OCI-LY7 (cell line): ENCODE results near the gene CHD9. TPM values are rescaled to one million over a fixed set of nuclear protein-coding genes. Genes with fewer than 3 reads are reported as not detected.

Source experiments
- BruUV-seq: library from RNA; stranded (reverse); fragments of 400-500 nt; replicated peaks from 2 replicates; lab custom pipeline; 2021; lab: Mats Ljungman, UMichigan
- CTCF ChIA-PET: fragments of 300-600 bp; sonication (Branson Sonifier 250); formaldehyde crosslinking; loops from one replicate; lab custom pipeline; 2022; ENCODE audit warnings: antibody characterized with exemption; ENCODE audit not compliant: unreplicated experiment; lab: Charles Lee
- POLR2A ChIA-PET: fragments of 300-600 bp; sonication (Branson Sonifier 250); formaldehyde crosslinking; loops from one replicate; lab custom pipeline; 2022; ENCODE audit warnings: antibody characterized with exemption; lab: Charles Lee
- DNase-seq: peaks from one replicate; pipeline ENCODE4 v3.0.0-alpha.2; 2015; ENCODE audit warnings: low spot score
- H2AFZ ChIP-seq: fragments of 200-600 bp; sonication (generic), shearing (Covaris generic); 2 replicates; pipeline ENCODE4 v1.6.1; 2014; ENCODE audit warnings: mild to moderate bottlenecking, antibody characterized with exemption, low read length, moderate library complexity
- H3K27ac ChIP-seq: fragments of 200-600 bp; sonication (generic); 2 replicates; pipeline ENCODE4 v1.5.1; 2014; ENCODE audit warnings: mixed run types, low read depth, mild to moderate bottlenecking, moderate library complexity, low read length, inconsistent platforms; ENCODE audit not compliant: poor library complexity, severe bottlenecking
- H3K36me3 ChIP-seq: fragments of 200-600 bp; sonication (generic); 2 replicates; pipeline ENCODE4 v1.6.1; 2014; ENCODE audit warnings: mild to moderate bottlenecking, antibody characterized with exemption, low read length, moderate library complexity, mixed read lengths; ENCODE audit not compliant: insufficient read depth
- H3K4me1 ChIP-seq: fragments of 200-600 bp; sonication (generic); 2 replicates; pipeline ENCODE4 v1.5.1; 2014; ENCODE audit warnings: mild to moderate bottlenecking, low read length; ENCODE audit not compliant: insufficient read depth, poor library complexity, severe bottlenecking
- H3K4me2 ChIP-seq: fragments of 200-600 bp; sonication (generic); 2 replicates; pipeline ENCODE4 v1.6.1; 2014; ENCODE audit warnings: mild to moderate bottlenecking, low read length
- H3K4me3 ChIP-seq: fragments of 200-600 bp; sonication (generic); 2 replicates; pipeline ENCODE4 v1.5.1; 2014; ENCODE audit warnings: mild to moderate bottlenecking, low read depth, low read length; ENCODE audit not compliant: poor library complexity, severe bottlenecking
- H3K79me2 ChIP-seq: fragments of 200-600 bp; sonication (generic); 2 replicates; pipeline ENCODE4 v1.6.1; 2016; ENCODE audit warnings: low read depth, mild to moderate bottlenecking, low read length, moderate library complexity, mixed read lengths; ENCODE audit not compliant: insufficient read depth
- H3K9me2 ChIP-seq: fragments of 200-600 bp; sonication (generic); 2 replicates; pipeline ENCODE4 v1.6.1; 2016; ENCODE audit warnings: mild to moderate bottlenecking, low read length, mixed read lengths; ENCODE audit not compliant: insufficient read depth
- H3K9me3 ChIP-seq: fragments of 200-600 bp; sonication (generic); 2 replicates; pipeline ENCODE4 v1.6.1; 2014; ENCODE audit warnings: mild to moderate bottlenecking, mixed run types, low read length, mixed read lengths
- H4K20me1 ChIP-seq: fragments of 200-600 bp; sonication (generic); 2 replicates; pipeline ENCODE4 v1.6.1; 2014; ENCODE audit warnings: mild to moderate bottlenecking, antibody characterized with exemption, low read length, moderate library complexity, mixed read lengths; ENCODE audit not compliant: insufficient read depth
- CTCF ChIP-seq: fragments of 200-600 bp; sonication (generic); conservative IDR thresholded peaks from 2 replicates; pipeline ENCODE4 v1.5.1; 2014; ENCODE audit warnings: mild to moderate bottlenecking, antibody characterized with exemption, low read length, moderate library complexity, mixed read lengths
- EZH2phosphoT487 ChIP-seq: fragments of 200-600 bp; sonication (generic); IDR thresholded peaks from 2 replicates; pipeline ENCODE4 v1.6.1; 2018; ENCODE audit warnings: low read depth, borderline replicate concordance, mild to moderate bottlenecking, mixed run types, antibody characterized with exemption, low read length, moderate library complexity, mixed read lengths
- intact Hi-C: fragments of 100-400 bp; cut with micrococcal nuclease; formaldehyde crosslinking; loops from one replicate; pipeline ENCODE4 v1.10.0; 2022; ENCODE audit not compliant: unreplicated experiment
- total RNA-seq, 2 experiments: library from RNA; depleted of rRNA in 1 of 2; stranded (reverse); fragments of >200 nt in 1 of 2; shearing (Covaris generic) in 1 of 2; gene quantifications; 2 replicates each; pipeline ENCODE4 v1.2.3, GENCODE V29; 2014 to 2022

Gene CHD9
- total RNA-seq, 2 experiments from 2014 or later: 52.6 to 85.9 TPM

GRCh38 chr16:53212893-53213223 lies 158.1 kb downstream of the CHD9 start:
- H3K79me2 ChIP-seq: peaks cover 96% of the 10 kb centered on the region
- H3K4me2 ChIP-seq: peak overlapping the region; percentile 22
- H3K27ac ChIP-seq: no peak overlapping the region
- H3K36me3 ChIP-seq: peaks cover 73% of the 10 kb centered on the region
- intact Hi-C loops: no loop called here
- no peak for DNase-seq
- no peak overlapping the region for H3K4me3 ChIP-seq
- H2AFZ ChIP-seq: no peak overlapping the region
- no peaks in the 10 kb centered on the region for H3K9me2 ChIP-seq
- H3K9me3 ChIP-seq: 0 out of 2 replicates have a peak, but pooled peaks cover 6% of the 10 kb centered on the region
- TF ChIP-seq CTCF: no peak
- ChIA-PET CTCF (no interaction called here), POLR2A (interaction anchor here (0.9 kb wide), 1 partner anchor 154 kb away, joined by 4 read pairs; no protein-coding TSS in a partner anchor)
- H4K20me1 ChIP-seq: no peaks in the 10 kb centered on the region
- H3K4me1 ChIP-seq: peaks cover 29% of the 10 kb centered on the region
- no TSS peak for BruUV-seq

- peak overlapping the region; percentile 22 for H3K4me2 ChIP-seq
- H3K9me3 ChIP-seq: 0 out of 2 replicates have a peak, but pooled peaks cover 6% of the 10 kb centered on the region
- no peak overlapping the region for H3K27ac ChIP-seq
- H3K9me2 ChIP-seq: no peaks in the 10 kb centered on the region
- H4K20me1 ChIP-seq: no peaks in the 10 kb centered on the region
- BruUV-seq: no TSS peak
- CTCF ChIA-PET: no interaction called here
- peaks cover 30% of the 10 kb centered on the region for H3K4me1 ChIP-seq
- intact Hi-C loops: no loop called here
- TF ChIP-seq EZH2phosphoT487: no peak
- no peak for TF ChIP-seq CTCF
- DNase-seq: no peak
- peaks cover 100% of the 10 kb centered on the region for H3K79me2 ChIP-seq
- no peak overlapping the region for H3K4me3 ChIP-seq
- H2AFZ ChIP-seq: no peak overlapping the region
- POLR2A ChIA-PET: no interaction called here
- H3K36me3 ChIP-seq: peaks cover 73% of the 10 kb centered on the region
Measured at GRCh38 chr16:53213542-53213941, 158.8 kb downstream of the CHD9 start.

GRCh38 chr16:53216798-53217197 lies 162.0 kb downstream of the CHD9 start:
- no TSS peak for BruUV-seq
- Histone ChIP-seq H3K4me3 (no peak overlapping the region), H3K36me3 (peaks cover 70% of the 10 kb centered on the region), H3K9me2 (no peaks in the 10 kb centered on the region), H3K4me2 (no peak overlapping the region), H3K79me2 (peaks cover 100% of the 10 kb centered on the region), H2AFZ (no peak overlapping the region), H3K9me3 (0 out of 2 replicates have a peak, but pooled peaks cover 6% of the 10 kb centered on the region), H4K20me1 (peaks cover 19% of the 10 kb centered on the region; the same call in 1 of the 2 replicates), H3K4me1 (peaks cover 42% of the 10 kb centered on the region), H3K27ac (no peak overlapping the region)
- ChIA-PET POLR2A (interaction anchor here (0.6 kb wide), 1 partner anchor 73 kb away, joined by 4 read pairs; no protein-coding TSS in a partner anchor), CTCF (no interaction called here)
- no peak for DNase-seq
- intact Hi-C loops: no loop called here
- TF ChIP-seq CTCF (no peak), EZH2phosphoT487 (no peak)
